GM12865 (cell line): ENCODE measurements around the gene TMEM215.

Experiments
- DNase-seq: peaks from one replicate; pipeline ENCODE4 v3.0.0; 2010; ENCODE audit warnings: low read depth
- H3K4me3 ChIP-seq: 2 replicates; pipeline ENCODE4 v1.5.1; 2011; ENCODE audit warnings: mild to moderate bottlenecking, low read depth, low read length, control low read depth
- CTCF ChIP-seq: IDR thresholded peaks from 2 replicates; pipeline ENCODE4 v1.5.1; 2011; ENCODE audit warnings: low read length, control low read depth, low read depth, inconsistent platforms; ENCODE audit not compliant: insufficient read depth; ENCODE audit errors: missing control alignments

Gene TMEM215

DNA sequence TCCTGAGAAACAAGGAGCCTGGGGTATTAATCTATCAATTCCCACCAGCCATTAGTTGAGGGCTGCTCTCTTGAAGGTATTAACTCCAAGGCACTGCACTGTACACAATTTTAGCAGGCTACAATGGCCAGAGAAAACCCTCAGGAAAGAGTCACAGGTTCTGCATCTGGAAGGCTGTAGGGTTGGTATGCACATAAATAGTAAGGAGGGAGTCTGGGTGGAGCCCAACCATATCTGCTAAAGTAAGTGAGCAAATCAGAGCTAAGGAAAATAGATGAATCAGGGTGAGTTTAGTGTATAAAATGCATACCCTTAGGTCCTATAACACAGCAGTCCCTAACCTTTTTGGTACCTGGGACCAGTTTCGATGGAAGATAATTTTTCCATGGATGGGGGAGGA is 18.2 kb downstream of the TMEM215 start:
- no peak for TF ChIP-seq CTCF
- H3K4me3 ChIP-seq: no peak overlapping the region

GRCh38 chr9:32807217-32807616 is 23.9 kb downstream of the TMEM215 start:
- TF ChIP-seq CTCF: no peak
- H3K4me3 ChIP-seq: no peak overlapping the region
- DNase-seq: no peak

More for the DNA sequence above, 18.2 kb downstream of the TMEM215 start:
- DNase-seq: no peak

- DNase-seq: no peak
- TF ChIP-seq CTCF: no peak
- H3K4me3 ChIP-seq: no peak overlapping the region
Measured at GRCh38 chr9:32811246-32811645, 27.9 kb downstream of the TMEM215 start.

- DNase-seq: no peak
- no peak overlapping the region for H3K4me3 ChIP-seq
- no peak for TF ChIP-seq CTCF
Measured at GRCh38 chr9:32820322-32820721, 37.0 kb downstream of the TMEM215 start.

DNA sequence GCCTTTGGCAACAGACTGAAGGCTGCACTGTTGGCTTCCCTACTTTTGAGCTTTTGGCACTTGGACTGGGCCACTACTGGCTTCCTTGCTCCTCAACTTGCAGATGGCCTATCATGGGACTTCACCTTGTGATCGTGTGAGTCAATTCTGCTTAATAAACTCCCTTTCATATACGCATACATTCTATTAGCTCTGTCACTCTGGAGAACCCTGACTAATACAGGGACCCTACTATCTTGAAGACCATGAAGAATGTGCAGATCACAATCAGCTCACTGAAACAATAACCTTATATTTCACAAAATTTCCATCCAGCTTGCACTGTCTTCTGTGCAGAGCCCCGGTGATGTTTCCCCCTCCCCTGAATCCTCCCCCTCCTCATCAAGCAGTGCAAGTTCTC is 39.8 kb downstream of the TMEM215 start:
- TF ChIP-seq CTCF: no peak
- no peak overlapping the region for H3K4me3 ChIP-seq

DNA sequence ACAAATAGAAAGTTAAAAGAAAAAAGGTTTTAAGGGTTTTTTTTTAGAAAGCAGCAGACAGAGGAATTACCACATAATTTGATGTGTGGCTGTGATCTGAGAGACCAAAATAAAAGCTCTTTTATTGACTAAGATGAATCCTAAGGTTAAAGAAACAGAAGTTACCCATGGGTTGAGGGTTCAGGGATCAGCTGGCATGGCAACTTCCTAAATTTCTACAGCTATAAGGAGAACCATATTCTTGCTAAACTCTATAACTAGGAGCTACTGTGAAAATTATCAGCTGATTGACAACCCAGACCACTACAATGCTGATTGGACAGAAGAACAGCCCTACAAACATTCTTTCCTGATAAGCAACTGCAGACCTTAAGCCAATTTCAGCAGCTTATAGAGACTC is 40.2 kb downstream of the TMEM215 start:
- no peak overlapping the region for H3K4me3 ChIP-seq
- DNase-seq: no peak
- TF ChIP-seq CTCF: no peak

More for the DNA sequence above, 39.8 kb downstream of the TMEM215 start:
- DNase-seq: no peak

- no peak overlapping the region for H3K4me3 ChIP-seq
- DNase-seq: no peak
- TF ChIP-seq CTCF: no peak
Measured at GRCh38 chr9:32825203-32825602, 41.9 kb downstream of the TMEM215 start.
